HG03196 (cell line): ENCODE measurements around the gene NUDT19.
"Not testable (repeated sequence)": the region's sequence is repeated elsewhere in the genome, so short reads cannot be mapped to it uniquely, and the experiment has no call there.

Source experiments
- ATAC-seq: cut with Tn5 transposase; IDR thresholded peaks from one replicate; pipeline ENCODE4 v1.9.1; 2021; ENCODE audit not compliant: unreplicated experiment

Gene NUDT19

GRCh38 chr19:32691291-32691951, at the start of gene NUDT19:
Gene NUDT19 (plus strand): TSS chr19:32691821. CDS start chr19:32691961, 140 bp downstream.
- peak; percentile 90 for ATAC-seq

GRCh38 chr19:32642771-32643170, 48.9 kb upstream of the NUDT19 start:
- no peak for ATAC-seq

GRCh38 chr19:32646556-32646955, 45.1 kb upstream of the NUDT19 start:
- no peak for ATAC-seq

GRCh38 chr19:32647361-32647760, 44.3 kb upstream of the NUDT19 start:
- no peak for ATAC-seq

GRCh38 chr19:32649751-32650150, 41.9 kb upstream of the NUDT19 start:
- ATAC-seq, result no peak

GRCh38 chr19:32650671-32651070, 41.0 kb upstream of the NUDT19 start:
- ATAC-seq, result no peak

- ATAC-seq, result no peak
Measured at GRCh38 chr19:32651729-32652140, 39.9 kb upstream of the NUDT19 start.

GRCh38 chr19:32652331-32652730, 39.3 kb upstream of the NUDT19 start:
- ATAC-seq, result not testable (repeated sequence)

GRCh38 chr19:32652894-32653598, 38.6 kb upstream of the NUDT19 start:
- no peak for ATAC-seq

- ATAC-seq, result no peak
Measured at GRCh38 chr19:32653599-32653915, 38.1 kb upstream of the NUDT19 start.

GRCh38 chr19:32656379-32656778, 35.2 kb upstream of the NUDT19 start:
- not testable (repeated sequence) for ATAC-seq

GRCh38 chr19:32658075-32658474, 33.5 kb upstream of the NUDT19 start:
- ATAC-seq, result no peak

- ATAC-seq, result no peak
Measured at GRCh38 chr19:32658527-32658926, 33.1 kb upstream of the NUDT19 start.

GRCh38 chr19:32661318-32661717, 30.3 kb upstream of the NUDT19 start:
- ATAC-seq, result no peak

GRCh38 chr19:32662186-32662585, 29.4 kb upstream of the NUDT19 start:
- ATAC-seq, result no peak

GRCh38 chr19:32666084-32666483, 25.5 kb upstream of the NUDT19 start:
- ATAC-seq, result no peak

GRCh38 chr19:32669310-32669709, 22.3 kb upstream of the NUDT19 start:
- no peak for ATAC-seq

- ATAC-seq, result no peak
Measured at GRCh38 chr19:32671883-32672593, 19.6 kb upstream of the NUDT19 start.

GRCh38 chr19:32672841-32673240, 18.8 kb upstream of the NUDT19 start:
- ATAC-seq, result no peak

- no peak for ATAC-seq
Measured at GRCh38 chr19:32673573-32673972, 18.0 kb upstream of the NUDT19 start.

- peak; percentile 11 for ATAC-seq
Measured at GRCh38 chr19:32674153-32674930, 17.3 kb upstream of the NUDT19 start.
